Measurements from ENCODE around the gene FAM50B.

Gene FAM50B

DNA sequence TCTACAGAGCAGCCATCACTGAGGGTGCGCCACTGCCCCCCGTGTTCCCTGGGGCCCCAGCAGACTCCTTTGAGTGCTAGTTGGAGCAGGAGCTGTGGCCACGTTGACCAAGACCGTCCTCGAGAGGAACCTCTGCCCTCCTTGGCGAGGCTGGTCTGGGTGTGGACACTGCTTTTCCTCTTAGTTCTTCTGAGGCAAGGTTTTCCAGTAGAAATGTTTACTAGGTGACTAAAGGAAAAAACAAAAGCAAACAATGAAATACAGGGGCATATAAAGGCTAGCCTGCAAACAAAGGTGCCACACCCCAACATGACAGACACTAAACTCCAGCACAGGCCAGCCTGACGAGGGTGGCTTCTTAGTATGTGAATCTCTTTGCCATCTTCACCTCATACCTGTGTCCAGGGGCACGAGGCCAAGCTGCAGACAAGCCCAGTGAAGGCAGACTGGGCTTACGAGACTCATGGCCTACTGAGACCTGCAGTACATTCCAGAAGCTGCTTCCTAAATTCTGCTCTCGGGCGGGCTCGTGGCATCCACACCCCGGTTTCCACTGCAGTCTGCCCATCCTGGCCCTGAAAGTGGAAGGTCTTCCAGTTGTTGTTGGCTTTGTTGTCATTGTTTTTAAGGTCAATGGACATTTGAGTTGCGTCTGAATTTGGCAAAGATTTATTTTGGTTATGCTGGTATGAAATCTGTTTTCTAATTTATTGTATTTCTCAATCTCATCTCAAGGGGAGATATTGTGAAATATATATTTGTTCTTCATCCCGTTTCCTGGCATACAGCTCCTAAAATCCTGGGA lies 39.2 kb downstream of the FAM50B start:
- Histone ChIP-seq H3K4me2 (ENCODE audit: low read depth, low read length, poor library complexity, severe bottlenecking) (no peak overlapping the region), H3K36me3 (ENCODE audit: low read length) (no peaks in the 10 kb centered on the region), H3K27me3 (ENCODE audit: low read length) (no peaks in the 10 kb centered on the region), H3K9me2 (replicated peaks; ENCODE audit: insufficient read depth, low read length) (no peaks in the 10 kb centered on the region), H3K9ac (ENCODE audit: low read length) (no peak overlapping the region), H3K27ac (ENCODE audit: low read depth, low read length) (no peak overlapping the region), H2AFZ (ENCODE audit: low read depth, low read length, severe bottlenecking) (no peak overlapping the region), H3K79me2 (ENCODE audit: insufficient read depth, low read length) (no peaks in the 10 kb centered on the region), H3K4me3 (ENCODE audit: insufficient read depth, low read length, poor library complexity, severe bottlenecking) (no peak overlapping the region), H4K20me1 (ENCODE audit: low read depth, low read length) (no peaks in the 10 kb centered on the region), H3F3A (ENCODE audit: insufficient read depth) (no peaks in the 10 kb centered on the region), H3K9me3 (ENCODE audit: insufficient read depth, low read length) (no peaks in the 10 kb centered on the region)
- TF ChIP-seq, protein P1, sequence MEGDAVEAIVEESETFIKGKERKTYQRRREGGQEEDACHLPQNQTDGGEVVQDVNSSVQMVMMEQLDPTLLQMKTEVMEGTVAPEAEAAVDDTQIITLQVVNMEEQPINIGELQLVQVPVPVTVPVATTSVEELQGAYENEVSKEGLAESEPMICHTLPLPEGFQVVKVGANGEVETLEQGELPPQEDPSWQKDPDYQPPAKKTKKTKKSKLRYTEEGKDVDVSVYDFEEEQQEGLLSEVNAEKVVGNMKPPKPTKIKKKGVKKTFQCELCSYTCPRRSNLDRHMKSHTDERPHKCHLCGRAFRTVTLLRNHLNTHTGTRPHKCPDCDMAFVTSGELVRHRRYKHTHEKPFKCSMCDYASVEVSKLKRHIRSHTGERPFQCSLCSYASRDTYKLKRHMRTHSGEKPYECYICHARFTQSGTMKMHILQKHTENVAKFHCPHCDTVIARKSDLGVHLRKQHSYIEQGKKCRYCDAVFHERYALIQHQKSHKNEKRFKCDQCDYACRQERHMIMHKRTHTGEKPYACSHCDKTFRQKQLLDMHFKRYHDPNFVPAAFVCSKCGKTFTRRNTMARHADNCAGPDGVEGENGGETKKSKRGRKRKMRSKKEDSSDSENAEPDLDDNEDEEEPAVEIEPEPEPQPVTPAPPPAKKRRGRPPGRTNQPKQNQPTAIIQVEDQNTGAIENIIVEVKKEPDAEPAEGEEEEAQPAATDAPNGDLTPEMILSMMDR (IDR thresholded peaks at IDR 0.05; ENCODE audit: insufficient read depth, low read length, poor library complexity, severe bottlenecking) = no peak
- TF ChIP-seq EZH2phosphoT487 (conservative IDR thresholded peaks at IDR 0.05; ENCODE audit: low read length) = no peak

DNA sequence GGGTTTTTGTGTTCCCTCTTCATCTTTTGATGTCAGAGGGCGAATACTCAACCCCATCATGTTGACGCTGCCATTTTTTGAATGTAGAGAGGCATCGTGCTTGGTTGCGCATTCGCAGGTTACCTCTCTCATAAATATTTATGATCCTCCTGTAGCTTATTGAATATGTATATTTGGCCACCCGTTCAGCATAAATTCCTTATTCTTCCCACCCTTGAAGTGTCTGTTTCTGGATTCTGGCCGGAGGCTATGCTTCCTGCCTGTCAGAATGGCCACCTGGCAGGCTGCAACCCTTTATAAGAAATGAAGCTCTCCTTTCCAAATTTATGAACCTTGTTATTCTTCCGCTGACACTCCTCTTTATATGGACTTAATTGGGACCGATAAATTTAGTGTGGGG lies 40.9 kb downstream of the FAM50B start:
- Histone ChIP-seq H3F3A (ENCODE audit: insufficient read depth) (no peaks in the 10 kb centered on the region), H3K4me2 (ENCODE audit: low read depth, low read length, poor library complexity, severe bottlenecking) (no peak overlapping the region), H3K79me2 (ENCODE audit: insufficient read depth, low read length) (no peaks in the 10 kb centered on the region), H4K20me1 (ENCODE audit: low read depth, low read length) (no peaks in the 10 kb centered on the region), H3K9ac (ENCODE audit: low read length) (no peak overlapping the region), H3K9me3 (ENCODE audit: insufficient read depth, low read length) (no peaks in the 10 kb centered on the region), H2AFZ (ENCODE audit: low read depth, low read length, severe bottlenecking) (no peak overlapping the region), H3K27ac (ENCODE audit: low read depth, low read length) (no peak overlapping the region), H3K9me2 (replicated peaks; ENCODE audit: insufficient read depth, low read length) (no peaks in the 10 kb centered on the region), H3K27me3 (ENCODE audit: low read length) (no peaks in the 10 kb centered on the region), H3K4me3 (ENCODE audit: insufficient read depth, low read length, poor library complexity, severe bottlenecking) (no peak overlapping the region), H3K36me3 (ENCODE audit: low read length) (no peaks in the 10 kb centered on the region)
- TF ChIP-seq, protein P1 (IDR thresholded peaks at IDR 0.05; ENCODE audit: insufficient read depth, low read length, poor library complexity, severe bottlenecking) = no peak

DNA sequence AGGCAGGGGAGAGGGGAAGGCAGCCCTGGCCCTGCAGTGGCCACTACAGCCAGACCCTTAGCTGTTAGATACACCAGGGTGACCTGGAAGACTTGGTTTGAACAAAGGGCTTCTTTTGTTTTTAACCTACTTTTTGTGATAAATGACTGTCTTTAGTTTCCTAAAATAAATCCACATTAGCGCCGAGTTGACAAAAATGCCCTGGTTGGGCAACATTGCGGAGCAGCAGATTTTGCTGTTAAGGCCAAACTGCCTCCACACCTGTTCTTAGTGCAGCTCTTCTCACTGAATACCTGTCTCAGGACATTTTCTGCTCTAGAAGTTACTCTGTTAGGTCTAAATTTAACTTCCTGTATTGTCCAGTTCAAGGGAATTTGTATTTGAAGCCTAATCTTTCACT lies 42.7 kb downstream of the FAM50B start:
- H3K36me3 ChIP-seq (ENCODE audit: low read length) = no peaks in the 10 kb centered on the region
- no peaks in the 10 kb centered on the region for H3K9me2 ChIP-seq (replicated peaks; ENCODE audit: insufficient read depth, low read length)
- H3K9ac ChIP-seq (ENCODE audit: low read length) = no peak overlapping the region
- no peak overlapping the region for H2AFZ ChIP-seq (ENCODE audit: low read depth, low read length, severe bottlenecking)
- no peaks in the 10 kb centered on the region for H3K79me2 ChIP-seq (ENCODE audit: insufficient read depth, low read length)
- no peak for TF ChIP-seq EZH2phosphoT487 (conservative IDR thresholded peaks at IDR 0.05; ENCODE audit: low read length)
- TF ChIP-seq, protein P1 (IDR thresholded peaks at IDR 0.05; ENCODE audit: insufficient read depth, low read length, poor library complexity, severe bottlenecking) = no peak
- H3K4me2 ChIP-seq (ENCODE audit: low read depth, low read length, poor library complexity, severe bottlenecking) = no peak overlapping the region
- no peaks in the 10 kb centered on the region for H3K9me3 ChIP-seq (ENCODE audit: insufficient read depth, low read length)
- no peaks in the 10 kb centered on the region for H3F3A ChIP-seq (ENCODE audit: insufficient read depth)
- H3K4me3 ChIP-seq (ENCODE audit: insufficient read depth, low read length, poor library complexity, severe bottlenecking) = no peak overlapping the region
- no peaks in the 10 kb centered on the region for H3K27me3 ChIP-seq (ENCODE audit: low read length)
- no peak overlapping the region for H3K27ac ChIP-seq (ENCODE audit: low read depth, low read length)
- H4K20me1 ChIP-seq (ENCODE audit: low read depth, low read length) = no peaks in the 10 kb centered on the region

All from SU-DHL-6 (cell line).